Activated effector memory CD4-positive, alpha-beta T cell treated with Interleukin-2 at 50 U/mL for 16 hours (primary cell): ENCODE measurements around the gene COL4A2.

ENCODE experiments used
- DNase-seq: peaks from one replicate; pipeline ENCODE4 v3.0.0-alpha.2; 2020

The COL4A2 gene

GRCh38 chr13:110360598-110360997 lies 53.5 kb downstream of the COL4A2 start:
- no peak for DNase-seq

- DNase-seq, result no peak
Measured at GRCh38 chr13:110361365-110361911, 54.4 kb downstream of the COL4A2 start.

- no peak for DNase-seq
Measured at GRCh38 chr13:110363010-110363409, 55.9 kb downstream of the COL4A2 start.

GRCh38 chr13:110364081-110364480 lies 57.0 kb downstream of the COL4A2 start:
- no peak for DNase-seq

GRCh38 chr13:110365876-110366275 lies 58.8 kb downstream of the COL4A2 start:
- DNase-seq, result no peak

- no peak for DNase-seq
Measured at GRCh38 chr13:110366733-110367132, 59.6 kb downstream of the COL4A2 start.

- no peak for DNase-seq
Measured at GRCh38 chr13:110367620-110368019, 60.5 kb downstream of the COL4A2 start.

GRCh38 chr13:110368408-110368807 lies 61.3 kb downstream of the COL4A2 start:
- DNase-seq, result no peak

- no peak for DNase-seq
Measured at GRCh38 chr13:110369400-110369799, 62.3 kb downstream of the COL4A2 start.

GRCh38 chr13:110371550-110372465 lies 64.7 kb downstream of the COL4A2 start:
- no peak for DNase-seq

GRCh38 chr13:110372676-110373075 lies 65.6 kb downstream of the COL4A2 start:
- no peak for DNase-seq

GRCh38 chr13:110373617-110374016 lies 66.5 kb downstream of the COL4A2 start:
- DNase-seq, result no peak

- no peak for DNase-seq
Measured at GRCh38 chr13:110374431-110375370, 67.6 kb downstream of the COL4A2 start.

- DNase-seq, result no peak
Measured at GRCh38 chr13:110376120-110376519, 69.0 kb downstream of the COL4A2 start.

GRCh38 chr13:110377178-110377825 lies 70.2 kb downstream of the COL4A2 start:
- DNase-seq, result no peak

- DNase-seq, result no peak
Measured at GRCh38 chr13:110377826-110378201, 70.7 kb downstream of the COL4A2 start.

- no peak for DNase-seq
Measured at GRCh38 chr13:110379358-110379757, 72.3 kb downstream of the COL4A2 start.

- no peak for DNase-seq
Measured at GRCh38 chr13:110379905-110380341, 72.8 kb downstream of the COL4A2 start.

- no peak for DNase-seq
Measured at GRCh38 chr13:110380359-110381028, 73.4 kb downstream of the COL4A2 start.

- DNase-seq, result no peak
Measured at GRCh38 chr13:110381029-110381360, 73.9 kb downstream of the COL4A2 start.

GRCh38 chr13:110382229-110382628 lies 75.1 kb downstream of the COL4A2 start:
- DNase-seq, result no peak

GRCh38 chr13:110382830-110383229 lies 75.7 kb downstream of the COL4A2 start:
- DNase-seq, result no peak
